Cerebellar nuclear complex (tissue), 1 donor: ENCODE results near the gene S1PR1.

Experiments used
- DNase-seq, 2 experiments: peaks; one replicate each; lab custom pipeline; 2025; lab: John Stamatoyannopoulos, UW

Gene S1PR1

GRCh38 chr1:101245246-101245927, 8.6 kb downstream of the S1PR1 start:
- DNase-seq: no peak

- no peak for DNase-seq
These were observed 10.8 kb downstream of the S1PR1 start for GRCh38 chr1:101247404-101248287.

DNA sequence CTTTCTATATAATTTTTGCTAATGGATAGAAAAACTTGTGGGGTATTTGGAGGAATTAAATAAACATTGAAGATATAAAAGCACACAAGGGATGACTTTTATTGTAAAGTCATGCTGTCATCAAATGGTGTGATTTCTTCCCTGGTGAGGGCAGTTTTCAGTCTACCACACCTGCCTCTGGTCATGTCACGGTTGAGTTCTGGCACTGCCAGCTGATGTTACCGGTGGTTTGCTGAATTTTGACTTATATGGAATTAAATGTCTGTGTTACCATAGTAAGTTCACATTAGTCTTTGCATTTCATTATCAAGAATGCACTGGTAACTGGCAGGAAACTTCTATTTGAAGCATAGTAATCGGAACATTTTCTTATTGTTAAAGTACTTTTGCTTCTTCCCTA, 13.4 kb downstream of the S1PR1 start:
- DNase-seq: no peak

DNA sequence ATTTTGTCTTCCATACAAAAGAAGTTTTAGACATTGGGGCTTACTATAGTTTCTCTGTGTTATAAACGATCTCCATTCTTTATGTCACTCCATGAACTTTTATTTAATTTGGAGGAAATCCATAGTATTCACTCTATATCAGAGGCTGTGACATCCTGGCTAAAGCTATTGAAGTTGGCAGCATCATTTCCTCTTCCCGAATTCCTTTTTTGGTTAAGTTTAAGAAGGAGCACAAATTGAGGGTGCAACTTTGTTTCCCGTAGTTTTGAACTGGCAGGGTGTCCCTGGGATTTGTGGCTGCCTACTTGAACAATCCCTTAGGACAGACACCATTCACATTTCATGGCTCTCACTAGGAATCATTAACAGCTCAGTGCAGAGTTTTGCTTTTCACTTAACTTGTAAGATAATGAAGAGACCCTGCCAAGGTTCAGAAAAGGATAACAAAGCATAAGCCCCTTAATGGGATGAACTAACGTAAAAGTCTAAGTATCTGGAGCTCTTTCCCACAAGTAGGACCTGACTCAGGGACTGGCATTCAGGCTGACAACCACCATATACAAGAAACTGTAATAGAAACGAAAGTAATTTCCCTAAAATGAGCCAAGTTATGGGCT, 13.9 kb downstream of the S1PR1 start:
- DNase-seq: no peak

DNA sequence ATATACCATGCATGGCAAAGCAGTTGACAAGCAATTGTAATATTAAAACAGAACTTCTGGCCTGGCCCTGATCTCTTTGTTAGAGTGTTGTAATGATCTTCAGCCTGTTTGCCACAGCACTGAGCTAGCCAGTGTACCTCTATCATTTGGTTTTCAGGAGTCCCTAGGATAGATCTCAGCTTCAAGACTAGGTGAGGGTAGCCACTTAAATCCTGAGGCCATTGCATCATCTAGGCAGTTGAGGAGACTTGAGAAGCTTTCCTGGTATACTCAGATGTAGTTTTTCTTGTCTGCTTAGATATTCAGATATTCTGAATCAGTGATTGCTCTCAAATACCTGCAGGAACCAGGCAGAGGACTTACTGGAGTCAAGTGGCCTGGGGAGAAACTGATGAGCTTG, 14.7 kb downstream of the S1PR1 start:
- DNase-seq: no peak

- DNase-seq: no peak
These were observed 17.3 kb downstream of the S1PR1 start for GRCh38 chr1:101253976-101254674.

- peak; percentile 24 to 74 for DNase-seq
These were observed 20.9 kb downstream of the S1PR1 start for GRCh38 chr1:101257500-101258325.

DNA sequence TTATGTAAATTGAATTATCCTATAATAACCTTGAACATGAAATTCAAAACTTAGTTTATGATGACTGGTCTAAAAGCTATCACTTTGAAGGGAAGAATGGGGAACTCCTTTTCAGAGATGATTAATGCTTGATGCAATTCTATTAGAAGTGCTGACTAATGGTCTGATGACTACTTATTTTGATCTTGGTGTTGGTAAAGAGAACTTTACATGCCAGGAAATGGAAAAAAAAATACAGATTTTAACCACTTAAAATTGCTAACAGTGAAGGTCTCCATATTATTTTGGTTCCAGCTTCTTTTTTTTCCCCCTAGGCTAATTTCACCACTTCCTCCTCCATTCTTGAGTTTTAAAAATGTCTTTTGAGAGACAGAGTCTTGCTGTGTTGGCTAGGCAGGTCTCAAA, 22.9 kb downstream of the S1PR1 start:
- DNase-seq: no peak

GRCh38 chr1:101260556-101261350, 23.9 kb downstream of the S1PR1 start:
- DNase-seq: no peak

- no peak for DNase-seq
These were observed 24.8 kb downstream of the S1PR1 start for GRCh38 chr1:101261623-101262022.

GRCh38 chr1:101262060-101262459, 25.2 kb downstream of the S1PR1 start:
- DNase-seq: no peak

DNA sequence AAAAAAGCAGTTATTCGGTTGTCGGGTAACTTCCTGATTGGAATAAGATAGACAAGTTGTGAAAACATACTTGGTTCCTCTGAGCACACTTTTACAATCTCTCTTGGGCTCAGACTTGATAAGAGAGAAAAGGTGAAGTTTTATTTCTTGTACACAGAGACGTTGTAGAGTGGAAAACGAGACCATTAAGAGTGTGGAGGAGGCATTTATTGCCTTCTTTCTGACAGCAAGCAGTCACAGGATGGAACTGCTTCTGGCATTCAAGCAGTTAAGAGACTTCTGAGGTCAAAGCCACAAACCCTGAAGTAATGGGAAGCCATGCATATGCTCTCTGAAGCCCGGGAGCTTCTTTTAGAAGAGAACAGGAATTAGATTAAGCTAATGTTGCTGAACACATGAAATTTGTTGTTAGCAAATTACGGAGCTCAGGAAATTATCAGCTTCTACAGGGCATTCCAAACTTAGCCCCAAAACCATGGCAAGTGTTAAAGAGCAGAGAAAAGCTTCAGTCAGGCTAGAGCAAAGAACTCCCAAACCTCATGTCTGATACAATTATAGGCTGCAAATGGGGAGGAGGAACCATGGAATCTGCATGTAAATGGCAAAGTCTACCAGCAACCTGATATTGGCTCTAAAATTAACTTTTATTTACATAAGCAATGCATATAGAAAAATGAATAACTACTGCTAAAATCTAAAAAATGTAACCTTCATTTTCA, 26.0 kb downstream of the S1PR1 start:
- no peak for DNase-seq

DNA sequence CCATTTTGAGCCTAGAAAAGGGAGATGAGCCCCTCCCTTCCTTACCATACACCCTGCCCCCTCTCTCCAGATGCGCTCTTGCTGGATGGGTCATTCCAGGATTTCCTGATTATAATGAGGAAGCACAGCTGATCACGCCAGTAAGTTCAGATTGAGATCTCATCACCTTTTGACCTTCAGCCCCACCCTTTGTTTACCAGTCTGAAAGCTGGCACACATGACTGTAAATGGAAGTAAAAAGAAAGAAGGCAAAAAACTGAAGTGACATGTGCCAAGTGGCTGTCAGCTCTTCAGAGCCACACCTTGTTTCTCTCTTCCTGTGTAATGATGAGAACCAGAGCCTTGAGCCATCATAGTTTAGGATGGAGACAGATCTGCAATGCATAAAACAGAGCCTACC, 27.9 kb downstream of the S1PR1 start:
- no peak for DNase-seq

DNA sequence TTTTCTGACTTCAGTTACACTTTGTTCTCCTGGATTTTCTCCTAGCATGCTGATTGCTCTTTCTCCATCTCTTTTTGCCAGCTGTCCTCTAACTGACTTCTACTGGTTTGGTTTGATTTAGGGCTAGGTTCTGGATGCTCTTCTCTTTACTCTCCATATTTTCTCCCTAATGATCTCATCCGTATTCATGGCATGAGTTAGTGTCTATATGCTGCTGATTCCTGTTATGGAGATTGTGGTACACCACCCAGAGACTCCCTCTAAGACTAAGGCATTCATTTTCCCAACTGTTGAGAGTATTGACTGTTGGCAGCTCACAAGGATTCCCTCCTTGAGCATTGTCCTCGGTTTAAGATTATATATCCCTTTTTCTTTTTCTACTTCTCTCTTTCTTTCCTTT, 28.9 kb downstream of the S1PR1 start:
- no peak for DNase-seq

- no peak for DNase-seq
These were observed 30.3 kb downstream of the S1PR1 start for GRCh38 chr1:101267082-101267481.

DNA sequence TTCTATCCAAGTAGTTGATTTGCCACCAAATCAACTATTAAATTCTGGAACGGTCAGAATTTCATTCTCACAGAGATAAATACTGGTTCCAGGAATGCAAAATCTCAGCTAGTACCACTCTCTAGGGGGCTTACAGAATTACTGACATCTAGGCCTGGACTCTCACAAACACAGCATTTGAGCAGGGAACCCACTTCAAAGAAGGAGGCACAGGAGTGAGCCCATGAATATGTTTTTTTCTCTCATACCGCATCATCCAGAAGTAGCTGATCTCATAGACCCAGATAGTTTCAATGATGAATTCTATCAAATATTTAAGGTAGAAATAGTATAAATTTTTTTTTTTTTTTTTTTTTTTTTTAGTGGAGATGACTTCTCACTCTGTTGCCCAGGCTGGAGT, 32.1 kb downstream of the S1PR1 start:
- no peak for DNase-seq

DNA sequence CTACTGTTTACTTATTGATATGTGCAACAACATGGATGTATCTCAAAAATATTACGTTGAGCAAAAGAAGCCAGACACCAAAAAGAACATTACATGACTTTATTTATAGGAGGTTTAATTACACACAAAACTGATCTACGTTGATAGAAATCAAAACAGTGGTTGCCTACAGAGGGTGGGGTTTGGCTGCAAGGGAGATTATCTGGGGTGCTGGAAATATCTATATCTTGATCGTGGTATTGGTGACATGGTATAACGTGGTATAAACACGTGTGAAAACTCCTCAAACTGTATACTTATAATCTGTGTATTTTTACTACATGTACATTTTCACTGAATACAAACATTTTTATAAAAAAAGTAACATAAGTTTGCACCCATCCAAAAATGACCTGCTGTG, 38.9 kb downstream of the S1PR1 start:
- no peak for DNase-seq

GRCh38 chr1:101276818-101277217, 40.0 kb downstream of the S1PR1 start:
- no peak for DNase-seq

GRCh38 chr1:101278238-101278637, 41.4 kb downstream of the S1PR1 start:
- no peak for DNase-seq

DNA sequence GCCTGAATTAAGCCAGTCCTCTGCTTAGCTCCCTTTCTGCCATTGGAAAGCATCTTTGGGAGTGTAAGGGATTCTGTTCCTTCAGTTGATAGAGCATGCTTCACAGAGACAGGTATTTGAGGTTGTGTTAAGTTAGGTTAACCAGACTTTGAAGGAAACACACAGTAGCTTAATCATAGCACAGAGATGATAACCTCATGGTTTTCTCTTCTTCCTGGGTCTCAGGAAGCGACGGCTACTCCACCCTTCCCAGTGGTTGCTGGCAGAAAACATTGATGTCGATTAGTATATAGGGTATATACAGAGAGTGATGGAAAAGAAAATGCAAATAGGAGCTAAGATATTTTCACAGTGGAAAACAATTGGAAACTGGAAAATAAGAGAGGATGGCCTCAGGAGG, 42.0 kb downstream of the S1PR1 start:
- no peak for DNase-seq
